OCI-LY7 (cell line): Measurements from ENCODE around the gene SAP30BP. TPM values are rescaled to one million over a fixed set of nuclear protein-coding genes. Genes with fewer than 3 reads are reported as not detected.

Experiments
- BruUV-seq: library from RNA; stranded (reverse); fragments of 400-500 nt; replicated peaks from 2 replicates; lab custom pipeline; 2021; lab: Mats Ljungman, UMichigan
- CTCF ChIA-PET: fragments of 300-600 bp; sonication (Branson Sonifier 250); formaldehyde crosslinking; loops from one replicate; lab custom pipeline; 2022; ENCODE audit warnings: antibody characterized with exemption; ENCODE audit not compliant: unreplicated experiment; lab: Charles Lee
- POLR2A ChIA-PET: fragments of 300-600 bp; sonication (Branson Sonifier 250); formaldehyde crosslinking; loops from one replicate; lab custom pipeline; 2022; ENCODE audit warnings: antibody characterized with exemption; lab: Charles Lee
- DNase-seq: peaks from one replicate; pipeline ENCODE4 v3.0.0-alpha.2; 2015; ENCODE audit warnings: low spot score
- H2AFZ ChIP-seq: fragments of 200-600 bp; sonication (generic), shearing (Covaris generic); 2 replicates; pipeline ENCODE4 v1.6.1; 2014; ENCODE audit warnings: mild to moderate bottlenecking, antibody characterized with exemption, low read length, moderate library complexity
- H3K27ac ChIP-seq: fragments of 200-600 bp; sonication (generic); 2 replicates; pipeline ENCODE4 v1.5.1; 2014; ENCODE audit warnings: mixed run types, low read depth, mild to moderate bottlenecking, moderate library complexity, low read length, inconsistent platforms; ENCODE audit not compliant: poor library complexity, severe bottlenecking
- H3K36me3 ChIP-seq: fragments of 200-600 bp; sonication (generic); 2 replicates; pipeline ENCODE4 v1.6.1; 2014; ENCODE audit warnings: mild to moderate bottlenecking, antibody characterized with exemption, low read length, moderate library complexity, mixed read lengths; ENCODE audit not compliant: insufficient read depth
- H3K4me1 ChIP-seq: fragments of 200-600 bp; sonication (generic); 2 replicates; pipeline ENCODE4 v1.5.1; 2014; ENCODE audit warnings: mild to moderate bottlenecking, low read length; ENCODE audit not compliant: insufficient read depth, poor library complexity, severe bottlenecking
- H3K4me2 ChIP-seq: fragments of 200-600 bp; sonication (generic); 2 replicates; pipeline ENCODE4 v1.6.1; 2014; ENCODE audit warnings: mild to moderate bottlenecking, low read length
- H3K4me3 ChIP-seq: fragments of 200-600 bp; sonication (generic); 2 replicates; pipeline ENCODE4 v1.5.1; 2014; ENCODE audit warnings: mild to moderate bottlenecking, low read depth, low read length; ENCODE audit not compliant: poor library complexity, severe bottlenecking
- H3K79me2 ChIP-seq: fragments of 200-600 bp; sonication (generic); 2 replicates; pipeline ENCODE4 v1.6.1; 2016; ENCODE audit warnings: low read depth, mild to moderate bottlenecking, low read length, moderate library complexity, mixed read lengths; ENCODE audit not compliant: insufficient read depth
- H3K9me2 ChIP-seq: fragments of 200-600 bp; sonication (generic); 2 replicates; pipeline ENCODE4 v1.6.1; 2016; ENCODE audit warnings: mild to moderate bottlenecking, low read length, mixed read lengths; ENCODE audit not compliant: insufficient read depth
- H3K9me3 ChIP-seq: fragments of 200-600 bp; sonication (generic); 2 replicates; pipeline ENCODE4 v1.6.1; 2014; ENCODE audit warnings: mild to moderate bottlenecking, mixed run types, low read length, mixed read lengths
- H4K20me1 ChIP-seq: fragments of 200-600 bp; sonication (generic); 2 replicates; pipeline ENCODE4 v1.6.1; 2014; ENCODE audit warnings: mild to moderate bottlenecking, antibody characterized with exemption, low read length, moderate library complexity, mixed read lengths; ENCODE audit not compliant: insufficient read depth
- EZH2phosphoT487 ChIP-seq: fragments of 200-600 bp; sonication (generic); IDR thresholded peaks from 2 replicates; pipeline ENCODE4 v1.6.1; 2018; ENCODE audit warnings: low read depth, borderline replicate concordance, mild to moderate bottlenecking, mixed run types, antibody characterized with exemption, low read length, moderate library complexity, mixed read lengths
- intact Hi-C: fragments of 100-400 bp; cut with micrococcal nuclease; formaldehyde crosslinking; loops from one replicate; pipeline ENCODE4 v1.10.0; 2022; ENCODE audit not compliant: unreplicated experiment
- total RNA-seq, 2 experiments: library from RNA; depleted of rRNA in 1 of 2; stranded (reverse); fragments of >200 nt in 1 of 2; shearing (Covaris generic) in 1 of 2; gene quantifications; 2 replicates each; pipeline ENCODE4 v1.2.3, GENCODE V29; 2014 to 2022
- TF ChIP-seq, protein P1 (sequence below): fragments of 200-600 bp; sonication (generic); conservative IDR thresholded peaks from 2 replicates; pipeline ENCODE4 v1.5.1; 2014; ENCODE audit warnings: mild to moderate bottlenecking, antibody characterized with exemption, low read length, moderate library complexity, mixed read lengths

SAP30BP gene
- total RNA-seq, 2 experiments from 2014 or later, result 127 to 187 TPM

GRCh38 chr17:75632428-75632827, 34.7 kb upstream of the SAP30BP start:
- no peak for DNase-seq
- intact Hi-C loops, result loop anchor here (5.0 kb wide), 1 partner anchor 35 kb away; the partner anchor contains the start of genes RECQL5 and SAP30BP
- no peak overlapping the region for H3K4me2 ChIP-seq

GRCh38 chr17:75632863-75633485, 34.2 kb upstream of the SAP30BP start, which contains the start of gene SMIM5:
SMIM5 (plus strand) TSS chr17:75633434; CDS start chr17:75640202, 6,768 bp downstream.
- Histone ChIP-seq H3K4me2 (peak within 1 kb of the TSS; percentile 48), H4K20me1 (no peaks in the 10 kb centered on the region), H3K36me3 (peaks cover 22% of the 10 kb centered on the region; the same call in 1 of the 2 replicates), H3K9me3 (no peaks in the 10 kb centered on the region), H3K4me3 (no peak within 1 kb of the TSS), H3K9me2 (no peaks in the 10 kb centered on the region), H3K27ac (peak within 1 kb of the TSS; percentile 23), H3K79me2 (no peaks in the 10 kb centered on the region), H3K4me1 (peaks cover 22% of the 10 kb centered on the region), H2AFZ (no peak within 1 kb of the TSS)
- intact Hi-C loops, result loop anchor here (1.0 to 5.0 kb wide), 4 partner anchors 20 to 114 kb away; partner anchors contain the start of genes RECQL5 and SAP30BP
- TF ChIP-seq, protein P1, sequence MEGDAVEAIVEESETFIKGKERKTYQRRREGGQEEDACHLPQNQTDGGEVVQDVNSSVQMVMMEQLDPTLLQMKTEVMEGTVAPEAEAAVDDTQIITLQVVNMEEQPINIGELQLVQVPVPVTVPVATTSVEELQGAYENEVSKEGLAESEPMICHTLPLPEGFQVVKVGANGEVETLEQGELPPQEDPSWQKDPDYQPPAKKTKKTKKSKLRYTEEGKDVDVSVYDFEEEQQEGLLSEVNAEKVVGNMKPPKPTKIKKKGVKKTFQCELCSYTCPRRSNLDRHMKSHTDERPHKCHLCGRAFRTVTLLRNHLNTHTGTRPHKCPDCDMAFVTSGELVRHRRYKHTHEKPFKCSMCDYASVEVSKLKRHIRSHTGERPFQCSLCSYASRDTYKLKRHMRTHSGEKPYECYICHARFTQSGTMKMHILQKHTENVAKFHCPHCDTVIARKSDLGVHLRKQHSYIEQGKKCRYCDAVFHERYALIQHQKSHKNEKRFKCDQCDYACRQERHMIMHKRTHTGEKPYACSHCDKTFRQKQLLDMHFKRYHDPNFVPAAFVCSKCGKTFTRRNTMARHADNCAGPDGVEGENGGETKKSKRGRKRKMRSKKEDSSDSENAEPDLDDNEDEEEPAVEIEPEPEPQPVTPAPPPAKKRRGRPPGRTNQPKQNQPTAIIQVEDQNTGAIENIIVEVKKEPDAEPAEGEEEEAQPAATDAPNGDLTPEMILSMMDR, result peak; percentile 99
- TF ChIP-seq EZH2phosphoT487, result no peak
- no TSS peak for BruUV-seq
- ChIA-PET CTCF (interaction anchor here (0.6 to 2.4 kb wide), 17 partner anchors 11 to 366 kb away, joined by 3 to 35 read pairs (median 4); partner anchors contain the start of gene ITGB4), POLR2A (interaction anchor here (1.0 to 2.0 kb wide), 6 partner anchors 30 to 147 kb away, joined by 4 to 5 read pairs (median 4); a partner anchor contains a TSS)
- DNase-seq, result peak; percentile 87

More at GRCh38 chr17:75632428-75632827, 34.7 kb upstream of the SAP30BP start:
- Histone ChIP-seq H3K36me3 (peaks cover 22% of the 10 kb centered on the region; the same call in 1 of the 2 replicates), H3K9me2 (no peaks in the 10 kb centered on the region), H3K9me3 (no peaks in the 10 kb centered on the region), H3K27ac (no peak overlapping the region), H3K4me3 (no peak overlapping the region), H3K79me2 (no peaks in the 10 kb centered on the region), H2AFZ (no peak overlapping the region), H4K20me1 (no peaks in the 10 kb centered on the region), H3K4me1 (peaks cover 22% of the 10 kb centered on the region)
- ChIA-PET POLR2A (interaction anchor here (1.0 to 2.0 kb wide), 4 partner anchors 30 to 147 kb away, joined by 4 to 5 read pairs (median 5); a partner anchor contains a TSS), CTCF (interaction anchor here (0.6 to 2.4 kb wide), 13 partner anchors 12 to 284 kb away, joined by 3 to 35 read pairs (median 4); partner anchors contain the start of gene ITGB4)
- BruUV-seq, result no TSS peak
- TF ChIP-seq, protein P1, result no peak
- TF ChIP-seq EZH2phosphoT487, result no peak
